Stimulated activated naive B cell treated with anti-CD40 and anti-IgM and Interleukin-4, amounts not matched to agents 10 μg/mL and 1 μg/mL and 100 μg/mL, for 72 hours (primary cell): ENCODE measurements around the gene SNRNP40.
A peak's percentile ranks its signal among the peaks of the same experiment; 100 is the strongest.
"Not testable (repeated sequence)": the region's sequence is repeated elsewhere in the genome, so short reads cannot be mapped to it uniquely, and the experiment has no call there.

Experiments used
- ATAC-seq, 2 donors: fragments of 150-1000 bp; cut with Tn5 transposase; replicated peaks; 2 replicates each; pipeline ENCODE4 v1.10.0; 2021; ENCODE audit warnings: moderate library complexity in 1 of 2
- DNase-seq: peaks from one replicate; pipeline ENCODE4 v3.0.0; 2021
- H3K27ac Mint-ChIP-seq: one replicate; pipeline ENCODE4 v1.8.0; 2022; ENCODE audit warnings: mild to moderate bottlenecking, mixed read lengths
- H3K27me3 Mint-ChIP-seq, 2 donors: one replicate each; pipeline ENCODE4 v1.8.0; 2022; ENCODE audit warnings: mixed read lengths in 2 of 2
- H3K36me3 Mint-ChIP-seq, 2 donors: one replicate each; pipeline ENCODE4 v1.8.0; 2022; ENCODE audit warnings: mixed read lengths in 2 of 2, mild to moderate bottlenecking in 1 of 2
- H3K4me1 Mint-ChIP-seq, 2 donors: one replicate each; pipeline ENCODE4 v1.8.0; 2022; ENCODE audit warnings: mixed read lengths in 2 of 2, mild to moderate bottlenecking in 1 of 2
- H3K4me3 Mint-ChIP-seq, 2 donors: one replicate each; pipeline ENCODE4 v1.8.0; 2022; ENCODE audit warnings: mild to moderate bottlenecking in 2 of 2, mixed read lengths in 2 of 2, moderate library complexity in 1 of 2
- H3K9me3 Mint-ChIP-seq, 2 donors: one replicate each; pipeline ENCODE4 v1.8.0; 2022; ENCODE audit warnings: mixed read lengths in 2 of 2, mild to moderate bottlenecking in 1 of 2

The SNRNP40 gene

DNA sequence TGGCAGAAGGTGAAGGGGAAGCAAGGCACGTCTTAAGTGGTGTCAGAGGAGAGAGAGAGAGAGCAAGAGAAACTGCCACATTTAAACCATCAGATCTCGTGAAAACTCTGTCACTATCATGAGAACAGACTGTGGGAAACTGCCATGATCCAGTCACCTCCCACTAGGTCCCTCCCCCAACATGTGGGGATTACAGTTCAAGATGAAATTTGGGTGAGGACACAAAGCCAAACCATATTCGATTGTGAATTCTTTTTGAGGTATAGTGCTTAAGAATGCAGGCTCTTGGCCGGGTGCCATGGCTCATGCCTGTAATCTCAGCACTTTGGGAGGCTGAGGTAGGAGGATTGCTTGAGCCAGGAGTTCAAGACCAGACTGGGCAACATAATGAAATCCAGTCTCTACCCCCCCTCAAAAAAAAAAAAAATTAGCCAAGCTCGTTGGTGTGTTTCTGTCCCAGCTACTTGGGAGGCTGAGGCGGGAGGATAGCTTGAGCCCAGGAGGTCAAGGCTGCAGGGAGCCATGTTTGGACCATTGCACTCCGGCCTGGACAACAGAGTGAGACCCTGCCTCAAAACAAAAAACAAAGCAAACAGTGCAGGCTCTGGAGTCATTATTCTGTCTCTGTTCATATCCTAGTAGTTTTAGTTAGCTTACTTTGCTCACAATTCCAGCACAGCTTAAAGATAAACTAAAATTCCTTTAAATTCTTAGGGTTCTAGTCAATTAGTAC, 6.3 kb upstream of the SNRNP40 start:
- Mint-ChIP-seq H3K4me3 (no peak overlapping the region), H3K27me3 (no peaks in the 10 kb centered on the region), H3K9me3 (no peaks in the 10 kb centered on the region), H3K4me1 (peaks cover 9 to 18% of the 10 kb centered on the region in 2 donors), H3K36me3 (peaks cover 12 to 17% of the 10 kb centered on the region in 2 donors), H3K27ac (no peak overlapping the region)
- ATAC-seq (no peak), DNase-seq (no peak)

DNA sequence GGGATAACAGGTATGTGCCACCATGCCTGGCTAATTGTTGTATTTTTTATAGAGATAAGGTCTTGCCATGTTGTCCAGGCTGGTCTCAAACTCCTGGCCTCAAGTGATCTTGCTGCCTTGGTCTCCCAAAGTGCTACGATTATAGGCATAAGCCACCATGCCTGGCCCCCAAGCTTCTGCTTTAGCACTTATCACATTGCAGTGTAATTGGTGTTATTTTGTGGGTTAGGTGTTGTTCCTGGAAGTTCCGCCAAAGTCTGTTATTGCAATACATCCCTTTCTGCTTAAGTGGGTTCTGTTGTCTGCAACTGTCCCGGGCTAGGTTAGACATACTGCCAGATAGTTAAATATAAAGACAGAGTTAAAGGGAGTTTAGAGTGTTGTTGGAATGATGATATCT, 3.6 kb upstream of the SNRNP40 start:
- no peak for DNase-seq
- Mint-ChIP-seq H3K27me3 (no peaks in the 10 kb centered on the region), H3K4me3 (no peak overlapping the region), H3K9me3 (no peaks in the 10 kb centered on the region), H3K4me1 (peaks cover 14 to 20% of the 10 kb centered on the region in 2 donors), H3K27ac (no peak overlapping the region), H3K36me3 (peaks cover 7 to 13% of the 10 kb centered on the region in 2 donors)
- ATAC-seq: no peak

DNA sequence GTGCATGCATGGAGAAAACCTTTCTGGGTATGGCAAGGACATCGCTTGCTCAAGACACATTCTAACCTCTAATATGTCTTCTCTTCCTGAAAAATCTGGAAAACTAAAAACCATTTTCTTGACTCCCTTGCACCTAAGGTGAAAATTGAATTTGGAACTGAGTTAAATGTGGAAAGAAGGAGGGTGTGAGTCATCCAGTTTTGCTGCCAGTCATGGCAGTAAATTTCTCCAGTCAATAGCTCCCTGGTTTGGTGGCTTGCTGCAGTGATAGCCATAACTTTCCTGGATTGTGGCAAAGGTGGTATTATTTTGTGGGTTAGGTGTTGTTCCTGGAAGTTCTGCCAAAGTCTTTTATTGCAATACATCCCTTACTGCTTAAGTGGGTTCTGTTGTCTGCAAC, 2.8 kb upstream of the SNRNP40 start:
- H3K27me3 Mint-ChIP-seq: no peaks in the 10 kb centered on the region
- ATAC-seq (no peak), DNase-seq (no peak)
- H3K4me1 Mint-ChIP-seq: peaks cover 20 to 24% of the 10 kb centered on the region in 2 donors
- no peaks in the 10 kb centered on the region for H3K9me3 Mint-ChIP-seq
- peaks cover 12 to 18% of the 10 kb centered on the region in 2 donors for H3K36me3 Mint-ChIP-seq
- H3K4me3 Mint-ChIP-seq: no peak overlapping the region
- H3K27ac Mint-ChIP-seq: no peak overlapping the region

DNA sequence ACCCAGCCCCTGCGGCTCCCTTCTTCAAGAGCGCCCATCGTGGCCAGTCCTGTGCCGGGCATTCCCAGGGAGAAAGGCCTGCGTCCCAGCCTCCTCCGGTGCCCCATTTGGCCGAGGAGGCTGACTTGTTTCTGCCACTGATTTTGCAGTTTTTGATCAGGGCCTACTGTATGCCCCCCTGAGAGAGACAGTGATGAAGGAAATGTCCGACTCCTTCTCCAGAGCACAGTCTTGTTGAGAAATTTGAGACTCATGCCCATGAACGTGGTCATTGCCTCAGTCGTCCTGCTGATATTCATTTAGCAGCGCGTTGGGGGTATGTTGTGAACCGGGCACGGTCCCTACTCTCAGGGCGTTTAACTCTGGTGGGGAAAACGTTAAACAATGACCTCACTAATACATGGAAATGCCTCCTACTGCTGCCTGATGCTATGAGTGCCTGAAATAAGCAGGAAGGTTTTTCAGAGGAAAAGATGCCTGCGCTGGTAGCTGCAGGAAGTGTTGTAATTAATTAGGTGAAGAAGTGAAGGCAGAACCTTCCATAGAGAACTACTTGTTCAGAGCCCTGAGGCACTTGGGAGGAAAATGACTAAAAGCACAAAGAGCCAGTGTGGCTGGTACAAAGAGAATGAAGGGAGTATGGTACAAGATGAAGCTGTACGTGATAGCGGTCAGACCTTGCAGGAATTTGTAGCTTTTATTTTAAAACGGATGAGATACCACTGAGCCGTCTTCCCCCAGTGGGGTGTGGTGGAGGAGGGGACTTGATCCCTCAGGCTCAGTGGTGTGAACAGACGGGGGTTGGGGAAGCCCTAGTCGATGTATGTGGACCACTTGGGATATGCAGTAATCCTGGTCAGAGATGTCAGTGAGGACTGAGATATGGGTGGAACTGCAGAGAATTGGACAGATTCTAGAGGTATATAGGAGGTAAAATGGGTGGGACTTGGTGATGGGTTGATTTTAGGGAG, 974 bp upstream of the SNRNP40 start:
- Mint-ChIP-seq H3K36me3 (peaks cover 18 to 27% of the 10 kb centered on the region in 2 donors), H3K27ac (no peak overlapping the region), H3K27me3 (no peaks in the 10 kb centered on the region)

DNA sequence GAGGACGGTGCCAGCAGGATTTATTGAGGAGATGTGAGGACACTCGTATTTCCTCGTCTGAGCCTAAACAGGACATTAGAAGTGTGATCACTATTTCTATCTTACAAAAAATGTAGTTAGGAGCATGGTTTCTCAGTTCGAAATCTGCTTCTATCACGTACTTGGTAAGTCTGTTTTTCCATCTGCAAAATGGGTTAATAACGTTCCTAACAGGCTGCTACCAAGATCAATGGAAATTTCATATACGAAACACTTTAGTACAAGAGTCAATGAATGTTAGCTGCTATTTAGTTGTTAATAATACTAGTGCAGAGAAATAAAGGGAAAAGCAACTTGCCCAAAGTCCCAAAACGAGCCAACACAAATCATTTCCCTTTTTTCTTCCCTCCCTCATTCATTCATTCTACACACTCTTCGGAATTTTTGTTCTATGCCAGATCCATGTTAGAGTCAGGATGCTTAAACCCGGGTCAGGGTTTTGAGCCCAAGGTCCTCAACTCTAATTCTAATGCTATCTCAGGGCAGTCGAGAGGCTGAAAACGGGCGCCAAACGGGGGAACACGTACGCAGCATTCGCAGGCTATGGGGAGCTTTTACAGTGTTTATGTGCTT, 608 bp downstream of the SNRNP40 start:
- Mint-ChIP-seq H3K36me3 (peaks cover 21 to 32% of the 10 kb centered on the region in 2 donors), H3K27me3 (no peaks in the 10 kb centered on the region), H3K27ac (no peak overlapping the region), H3K4me1 (peaks cover 17 to 19% of the 10 kb centered on the region in 2 donors), H3K9me3 (no peaks in the 10 kb centered on the region), H3K4me3 (no peak overlapping the region)
- DNase-seq (no peak), ATAC-seq (no peak)

More for the DNA sequence above, 974 bp upstream of the SNRNP40 start:
- peaks cover 17 to 22% of the 10 kb centered on the region in 2 donors for H3K4me1 Mint-ChIP-seq
- no peak for DNase-seq
- H3K9me3 Mint-ChIP-seq: no peaks in the 10 kb centered on the region
- H3K4me3 Mint-ChIP-seq: no peak overlapping the region
- no peak for ATAC-seq

DNA sequence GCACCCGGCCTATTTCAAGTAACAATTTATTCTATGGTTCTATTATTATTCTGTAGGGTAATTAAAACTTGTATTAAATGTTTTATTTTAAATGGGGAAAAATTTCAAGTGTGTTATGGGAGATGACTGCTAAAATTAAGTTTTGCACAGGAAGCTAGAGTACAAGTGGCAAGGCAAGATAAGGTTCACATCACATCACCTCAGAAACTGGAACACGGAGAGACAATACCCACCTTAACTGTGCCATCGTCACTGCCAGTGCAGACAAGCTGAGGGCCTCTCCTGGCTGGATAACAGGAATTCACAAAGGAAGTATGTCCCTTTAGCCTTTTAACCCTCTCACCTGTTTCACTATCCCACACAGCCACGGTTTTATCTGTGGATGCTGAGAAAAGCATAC, 7.6 kb downstream of the SNRNP40 start:
- H3K4me1 Mint-ChIP-seq: peaks cover 2 to 7% of the 10 kb centered on the region in 2 donors
- H3K36me3 Mint-ChIP-seq: peaks cover 27 to 41% of the 10 kb centered on the region in 2 donors
- DNase-seq: no peak
- H3K27ac Mint-ChIP-seq: no peak overlapping the region
- no peak overlapping the region for H3K4me3 Mint-ChIP-seq
- H3K27me3 Mint-ChIP-seq: no peaks in the 10 kb centered on the region
- ATAC-seq: no peak
- H3K9me3 Mint-ChIP-seq: no peaks in the 10 kb centered on the region

DNA sequence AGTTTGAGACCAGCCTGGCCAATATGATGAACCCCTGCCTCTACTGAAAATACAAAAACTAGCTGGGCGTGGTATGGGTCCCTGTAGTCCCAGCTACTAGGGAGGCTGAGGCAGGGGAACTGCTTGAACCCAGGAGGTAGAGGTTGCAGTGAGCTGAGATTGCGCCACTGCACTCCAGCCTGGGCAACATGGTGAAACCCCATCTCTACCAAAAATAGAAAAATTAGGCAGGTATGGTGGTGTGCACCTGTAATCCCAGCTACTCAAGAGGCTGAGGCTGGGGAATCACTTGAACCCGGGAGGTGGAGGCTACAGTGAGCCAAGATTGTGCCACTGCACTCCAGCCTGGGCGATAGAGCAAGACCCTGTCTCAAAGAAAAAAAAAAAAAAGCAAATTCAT, 8.8 kb downstream of the SNRNP40 start:
- not testable (repeated sequence) for DNase-seq, H3K9me3 Mint-ChIP-seq, H3K27me3 Mint-ChIP-seq, H3K27ac Mint-ChIP-seq, H3K4me1 Mint-ChIP-seq, H3K4me3 Mint-ChIP-seq, ATAC-seq
- H3K36me3 Mint-ChIP-seq: peaks cover 28 to 39% of the 10 kb centered on the region in 2 donors

DNA sequence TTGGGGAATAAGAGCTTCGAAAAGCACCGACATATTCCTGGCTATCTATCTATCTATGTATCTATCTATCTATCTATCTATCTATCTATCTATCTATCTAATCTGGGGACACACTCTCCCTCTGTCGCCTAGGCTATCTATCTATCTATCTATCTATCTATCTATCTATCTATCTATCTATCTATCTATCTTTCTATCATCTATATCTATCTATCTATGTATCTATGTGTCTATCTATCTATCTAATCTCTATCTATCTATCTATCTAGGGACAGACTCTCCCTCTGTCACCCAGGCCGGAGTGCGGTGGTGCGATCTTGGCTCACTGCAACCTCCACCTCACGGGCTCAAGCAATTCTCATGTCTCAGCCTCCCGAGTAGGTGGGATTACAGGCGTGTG, 14.2 kb downstream of the SNRNP40 start:
- H3K36me3 Mint-ChIP-seq: peaks cover 41 to 46% of the 10 kb centered on the region in 2 donors
- not testable (repeated sequence) for H3K27me3 Mint-ChIP-seq, DNase-seq, H3K27ac Mint-ChIP-seq, ATAC-seq, H3K9me3 Mint-ChIP-seq, H3K4me1 Mint-ChIP-seq, H3K4me3 Mint-ChIP-seq

DNA sequence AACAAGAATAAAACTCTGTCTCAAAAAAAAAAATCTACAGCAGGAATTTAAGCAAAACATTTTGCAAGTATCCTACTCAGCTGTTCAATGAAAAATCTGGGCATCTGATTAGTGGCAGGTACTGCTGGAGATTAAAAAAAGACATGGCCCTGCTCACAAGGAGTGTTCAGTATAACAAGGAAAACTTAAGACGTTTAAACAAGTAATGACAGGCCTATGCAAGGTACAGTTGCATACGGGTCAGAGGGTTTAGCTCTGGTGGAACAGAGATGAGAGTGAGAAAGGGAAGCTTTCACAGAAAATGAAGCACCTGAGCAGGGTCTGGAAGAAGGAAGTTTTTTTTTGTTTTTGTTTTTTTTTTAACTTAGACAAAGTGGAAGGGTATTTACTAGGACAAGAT, 23.0 kb downstream of the SNRNP40 start:
- H3K36me3 Mint-ChIP-seq: peaks cover 32 to 50% of the 10 kb centered on the region in 2 donors
- DNase-seq (no peak), ATAC-seq (no peak)
- H3K4me1 Mint-ChIP-seq: no peaks in the 10 kb centered on the region
- H3K27me3 Mint-ChIP-seq: no peaks in the 10 kb centered on the region
- H3K27ac Mint-ChIP-seq: peak overlapping the region; percentile 26
- no peak overlapping the region for H3K4me3 Mint-ChIP-seq
- H3K9me3 Mint-ChIP-seq: no peaks in the 10 kb centered on the region

DNA sequence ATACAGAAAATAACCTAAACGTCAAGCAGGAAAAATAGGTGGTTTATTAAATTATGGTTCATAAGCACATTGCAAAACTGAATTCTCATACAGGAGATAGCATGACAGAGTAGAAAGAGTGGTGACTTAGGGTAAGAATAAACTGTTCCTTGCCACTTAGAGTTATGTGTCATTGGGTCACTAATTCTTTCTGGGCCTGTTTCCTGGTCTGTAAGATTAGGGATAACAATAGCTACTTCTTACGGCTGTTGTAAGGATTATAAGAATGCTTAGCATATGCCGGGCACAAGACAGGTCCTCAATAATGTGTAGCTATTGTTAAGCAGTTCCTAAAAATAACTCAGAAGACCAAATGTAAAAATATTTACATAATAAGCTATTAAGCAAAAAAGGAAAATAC, 24.2 kb downstream of the SNRNP40 start:
- no peaks in the 10 kb centered on the region for H3K4me1 Mint-ChIP-seq
- H3K4me3 Mint-ChIP-seq: no peak overlapping the region
- peaks cover 32 to 50% of the 10 kb centered on the region in 2 donors for H3K36me3 Mint-ChIP-seq
- no peaks in the 10 kb centered on the region for H3K27me3 Mint-ChIP-seq
- ATAC-seq: no peak
- DNase-seq: no peak
- H3K27ac Mint-ChIP-seq: no peak overlapping the region
- H3K9me3 Mint-ChIP-seq: no peaks in the 10 kb centered on the region

DNA sequence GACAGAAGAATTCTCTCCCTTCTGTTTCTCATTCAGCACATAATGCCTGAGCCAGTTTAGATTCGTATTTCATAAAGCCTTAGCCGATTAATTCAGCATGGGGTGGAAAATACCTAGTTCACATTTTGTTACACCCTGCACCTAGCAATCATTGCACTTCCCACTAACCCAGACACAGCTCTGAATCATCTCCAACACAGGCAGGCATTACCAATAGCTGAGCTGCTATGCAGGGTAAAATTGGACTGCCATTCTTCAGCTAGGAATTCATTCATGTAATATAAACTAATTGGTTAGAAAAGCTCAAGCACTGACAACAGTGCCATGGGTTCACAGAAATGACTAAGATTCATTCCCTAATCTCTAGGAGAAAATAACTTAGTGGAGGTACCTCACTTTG, 30.0 kb downstream of the SNRNP40 start:
- ATAC-seq (no peak), DNase-seq (no peak)
- Mint-ChIP-seq H3K27me3 (no peaks in the 10 kb centered on the region), H3K4me1 (no peaks in the 10 kb centered on the region), H3K27ac (no peak overlapping the region), H3K4me3 (no peak overlapping the region), H3K9me3 (no peaks in the 10 kb centered on the region), H3K36me3 (peaks cover 42 to 62% of the 10 kb centered on the region in 2 donors)

DNA sequence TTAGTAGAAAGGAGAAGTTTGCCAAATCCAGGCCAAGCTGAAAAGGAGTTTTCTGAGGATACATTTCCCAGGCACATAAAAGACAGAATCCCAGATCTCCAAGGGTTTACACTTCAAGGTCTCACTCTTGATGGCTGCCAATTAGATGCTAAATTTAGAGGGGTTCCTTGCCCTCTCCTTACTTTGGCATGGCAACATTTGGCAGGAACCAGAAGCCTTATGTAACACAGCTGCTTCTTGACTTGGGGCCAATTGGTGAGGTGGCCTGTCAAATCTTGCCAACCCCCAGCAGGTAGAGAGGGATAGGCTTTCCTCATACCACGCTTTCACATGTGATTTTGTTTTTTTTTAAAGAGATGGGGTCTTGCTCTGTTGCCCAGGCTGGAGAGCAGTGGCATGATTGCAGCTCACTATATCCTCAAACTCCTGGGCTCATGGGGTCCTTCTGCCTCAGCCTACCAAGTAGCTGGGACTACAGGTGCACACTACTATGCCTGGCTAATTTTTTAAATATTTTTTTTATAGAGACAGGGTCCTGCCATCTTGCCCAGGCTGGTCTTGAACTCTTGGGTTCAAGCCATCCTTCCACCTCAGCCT, 31.7 kb downstream of the SNRNP40 start:
- DNase-seq (no peak), ATAC-seq (no peak)
- no peaks in the 10 kb centered on the region for H3K4me1 Mint-ChIP-seq
- peaks cover 44 to 59% of the 10 kb centered on the region in 2 donors for H3K36me3 Mint-ChIP-seq
- no peaks in the 10 kb centered on the region for H3K9me3 Mint-ChIP-seq
- no peak overlapping the region for H3K4me3 Mint-ChIP-seq
- H3K27ac Mint-ChIP-seq: no peak overlapping the region
- H3K27me3 Mint-ChIP-seq: no peaks in the 10 kb centered on the region

DNA sequence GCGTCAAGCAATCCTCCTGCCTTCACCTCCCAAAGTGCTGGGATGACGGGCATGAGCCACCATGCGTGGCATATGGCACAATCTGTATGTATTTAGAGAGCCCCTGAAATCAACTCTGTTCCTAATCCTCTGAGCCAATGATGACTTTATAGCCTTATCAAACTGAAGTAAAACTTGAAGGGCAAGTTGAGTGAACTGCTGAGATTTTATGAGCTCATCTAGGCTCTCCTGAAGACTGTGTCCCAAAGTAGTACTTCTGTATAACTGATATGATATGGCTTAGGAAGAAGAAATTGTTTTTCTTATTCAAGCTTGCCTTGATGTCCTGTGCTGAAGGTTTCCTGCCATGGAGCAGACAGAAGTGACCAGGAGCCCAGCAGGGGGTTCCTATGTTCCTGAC, 33.2 kb downstream of the SNRNP40 start:
- Mint-ChIP-seq H3K9me3 (no peaks in the 10 kb centered on the region), H3K27me3 (no peaks in the 10 kb centered on the region), H3K4me1 (no peaks in the 10 kb centered on the region), H3K4me3 (no peak overlapping the region), H3K36me3 (peaks cover 42 to 58% of the 10 kb centered on the region in 2 donors), H3K27ac (no peak overlapping the region)
- ATAC-seq (no peak), DNase-seq (no peak)

DNA sequence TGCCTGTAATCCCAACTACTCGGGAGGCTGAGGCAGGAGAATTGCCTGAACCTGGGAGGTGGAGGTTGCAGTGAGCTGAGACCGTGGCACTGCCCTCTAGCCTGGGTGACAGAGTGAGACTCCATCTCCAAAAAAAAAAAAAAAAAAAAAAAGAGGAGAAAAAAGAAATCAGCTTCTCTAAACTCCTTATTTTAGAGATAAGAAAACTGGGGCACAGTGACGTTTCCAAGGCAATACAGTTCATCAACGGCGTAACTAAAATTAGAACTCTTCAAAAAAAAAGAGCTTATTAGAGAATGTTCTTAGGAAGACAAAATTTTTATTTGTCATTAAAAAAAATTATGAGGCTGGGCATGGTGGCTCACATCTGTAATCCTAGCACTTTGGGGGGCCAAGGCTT, 34.2 kb downstream of the SNRNP40 start:
- H3K27me3 Mint-ChIP-seq: not testable (repeated sequence)
- H3K36me3 Mint-ChIP-seq: peaks cover 42 to 59% of the 10 kb centered on the region in 2 donors

More for the DNA sequence above, 34.2 kb downstream of the SNRNP40 start:
- H3K4me3 Mint-ChIP-seq, DNase-seq, ATAC-seq, H3K9me3 Mint-ChIP-seq, H3K4me1 Mint-ChIP-seq, H3K27ac Mint-ChIP-seq: not testable (repeated sequence)
